Neutrophil (primary cell): Measurements from ENCODE around the gene P2RX2.

ENCODE experiments used
- H3K27ac ChIP-seq: fragments of 200-600 bp; sonication (generic); 2 replicates; pipeline ENCODE4 v1.5.1; 2016; ENCODE audit warnings: mild to moderate bottlenecking, moderate library complexity
- H3K27me3 ChIP-seq: fragments of 200-600 bp; sonication (generic); 2 replicates; pipeline ENCODE4 v1.6.0; 2016; ENCODE audit warnings: mild to moderate bottlenecking
- H3K36me3 ChIP-seq: fragments of 200-600 bp; sonication (generic); 2 replicates; pipeline ENCODE4 v1.5.1; 2017
- H3K4me1 ChIP-seq, 2 experiments: fragments of 200-600 bp in 1 of 2; sonication (generic) in 1 of 2; 1 replicate in 1 of 2; 2 replicates in 1 of 2; pipeline versions ENCODE4 v1.5.1 to v1.6.1; 2013 to 2016; ENCODE audit warnings: low read depth in 1 of 2, low read length in 1 of 2, mild to moderate bottlenecking in 1 of 2, moderate library complexity in 1 of 2; ENCODE audit not compliant: control insufficient read depth in 1 of 2, insufficient read depth in 1 of 2
- H3K4me3 ChIP-seq, 2 experiments: fragments of 200-600 bp in 1 of 2; sonication (generic) in 1 of 2; 1 replicate in 1 of 2; 2 replicates in 1 of 2; pipeline ENCODE4 v1.5.1; 2013 to 2016; ENCODE audit warnings: low read depth in 1 of 2, low read length in 1 of 2, mild to moderate bottlenecking in 1 of 2, moderate library complexity in 1 of 2
- H3K9me3 ChIP-seq: fragments of 200-600 bp; sonication (generic); 2 replicates; pipeline ENCODE4 v1.5.1; 2016
- TF ChIP-seq, protein P1 (sequence below): fragments of 200-600 bp; sonication (generic); IDR thresholded peaks from 2 replicates; pipeline ENCODE4 v1.5.1; 2016; ENCODE audit warnings: antibody characterized with exemption

Gene P2RX2

DNA sequence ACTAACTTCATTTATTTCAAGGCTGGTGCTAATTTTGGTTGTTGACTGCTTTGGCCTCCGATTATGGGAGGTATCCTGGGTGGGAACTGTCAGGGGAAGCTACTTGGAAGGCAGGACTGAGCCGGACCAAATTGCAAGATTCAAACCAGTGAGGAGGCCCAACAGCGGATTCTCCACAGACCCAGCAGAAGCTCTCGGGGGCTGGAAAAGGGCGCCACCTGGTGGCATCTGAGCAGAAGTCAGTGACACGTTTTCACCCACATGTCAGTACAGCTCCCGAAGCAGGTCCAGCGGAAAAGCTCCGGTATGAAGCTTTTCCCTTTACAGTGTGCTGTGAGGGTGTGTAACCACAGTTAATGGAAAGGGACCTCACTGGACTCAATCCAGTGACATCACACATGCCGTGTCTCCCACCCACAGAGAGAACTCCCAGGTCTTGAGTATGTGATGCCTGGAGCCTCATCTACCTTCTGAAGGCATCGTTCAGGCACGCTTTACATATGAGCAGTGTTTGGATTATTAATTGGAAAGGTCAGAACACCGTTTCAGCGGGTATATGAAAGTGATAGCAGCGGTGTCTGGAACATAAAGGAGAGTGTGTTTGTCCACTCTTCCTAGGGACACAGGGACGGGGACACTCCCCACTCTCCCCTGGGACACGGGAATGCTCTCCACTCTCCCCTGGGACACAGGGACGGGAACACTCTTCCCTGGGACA is 3.6 kb upstream of the P2RX2 start:
- H3K4me1 ChIP-seq, result no peaks in the 10 kb centered on the region
- H3K9me3 ChIP-seq, result peaks cover 23% of the 10 kb centered on the region
- H3K4me3 ChIP-seq, result no peak overlapping the region
- no peaks in the 10 kb centered on the region for H3K36me3 ChIP-seq
- H3K27ac ChIP-seq, result no peak overlapping the region
- TF ChIP-seq, protein P1, sequence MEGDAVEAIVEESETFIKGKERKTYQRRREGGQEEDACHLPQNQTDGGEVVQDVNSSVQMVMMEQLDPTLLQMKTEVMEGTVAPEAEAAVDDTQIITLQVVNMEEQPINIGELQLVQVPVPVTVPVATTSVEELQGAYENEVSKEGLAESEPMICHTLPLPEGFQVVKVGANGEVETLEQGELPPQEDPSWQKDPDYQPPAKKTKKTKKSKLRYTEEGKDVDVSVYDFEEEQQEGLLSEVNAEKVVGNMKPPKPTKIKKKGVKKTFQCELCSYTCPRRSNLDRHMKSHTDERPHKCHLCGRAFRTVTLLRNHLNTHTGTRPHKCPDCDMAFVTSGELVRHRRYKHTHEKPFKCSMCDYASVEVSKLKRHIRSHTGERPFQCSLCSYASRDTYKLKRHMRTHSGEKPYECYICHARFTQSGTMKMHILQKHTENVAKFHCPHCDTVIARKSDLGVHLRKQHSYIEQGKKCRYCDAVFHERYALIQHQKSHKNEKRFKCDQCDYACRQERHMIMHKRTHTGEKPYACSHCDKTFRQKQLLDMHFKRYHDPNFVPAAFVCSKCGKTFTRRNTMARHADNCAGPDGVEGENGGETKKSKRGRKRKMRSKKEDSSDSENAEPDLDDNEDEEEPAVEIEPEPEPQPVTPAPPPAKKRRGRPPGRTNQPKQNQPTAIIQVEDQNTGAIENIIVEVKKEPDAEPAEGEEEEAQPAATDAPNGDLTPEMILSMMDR, result peak; percentile 60
- peaks cover 99% of the 10 kb centered on the region for H3K27me3 ChIP-seq

DNA sequence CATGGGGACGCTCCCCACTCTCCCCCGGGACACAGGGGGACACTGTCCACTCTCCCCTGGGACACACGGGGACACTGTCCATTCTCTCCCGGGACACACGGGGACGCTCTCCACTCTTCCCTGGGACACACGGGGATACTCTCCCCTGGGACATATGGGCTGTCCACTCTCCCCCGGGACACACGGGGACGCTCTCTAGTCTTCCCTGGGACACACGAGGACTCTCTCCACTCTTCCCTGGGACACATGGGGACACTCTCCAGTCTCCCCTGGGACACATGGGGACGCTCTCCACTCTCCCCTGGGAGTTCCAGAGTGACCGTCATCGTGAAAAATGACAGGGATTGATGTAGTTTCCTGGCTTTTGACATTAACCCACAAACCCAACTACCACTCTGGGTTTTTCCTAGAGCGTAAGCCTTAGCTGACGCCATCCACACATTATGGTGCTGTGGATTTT is 3.0 kb upstream of the P2RX2 start:
- H3K4me3 ChIP-seq, result no peak overlapping the region

DNA sequence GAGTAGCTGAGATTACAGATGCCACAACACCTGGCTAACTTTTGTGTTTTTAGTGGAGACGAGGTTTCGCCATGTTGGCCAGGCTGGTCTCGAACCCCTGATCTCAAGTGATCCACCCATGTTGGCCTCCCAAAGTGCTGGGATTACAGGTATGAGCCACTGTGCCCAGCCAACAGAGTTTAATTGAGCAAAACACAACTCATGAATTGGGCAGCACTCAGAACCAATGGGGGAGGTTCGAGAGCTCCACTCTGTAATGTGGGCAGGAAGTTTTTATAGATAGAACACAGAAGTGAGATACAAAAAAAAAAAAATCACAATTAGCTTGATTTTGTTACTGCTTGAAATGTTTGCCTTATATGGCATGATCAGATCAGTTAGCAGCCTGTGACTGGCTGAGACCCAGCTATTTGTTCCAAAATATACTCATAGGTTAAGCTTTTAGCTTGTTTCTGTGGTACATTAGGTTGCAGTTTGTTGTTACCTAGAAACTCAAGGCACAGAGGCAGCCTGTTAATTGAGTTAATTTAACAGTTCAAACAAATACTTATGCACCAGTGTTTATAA is 1.4 kb upstream of the P2RX2 start:
- H3K4me1 ChIP-seq, result no peaks in the 10 kb centered on the region
- no peak overlapping the region for H3K4me3 ChIP-seq
- H3K27me3 ChIP-seq, result peaks cover 90% of the 10 kb centered on the region
- peaks cover 23% of the 10 kb centered on the region for H3K9me3 ChIP-seq
- H3K36me3 ChIP-seq, result no peaks in the 10 kb centered on the region
- H3K27ac ChIP-seq, result no peak overlapping the region
- TF ChIP-seq, protein P1, result no peak

More for the DNA sequence above, 3.0 kb upstream of the P2RX2 start:
- TF ChIP-seq, protein P1, result no peak
- Histone ChIP-seq H3K36me3 (no peaks in the 10 kb centered on the region), H3K9me3 (peaks cover 23% of the 10 kb centered on the region), H3K4me1 (no peaks in the 10 kb centered on the region), H3K27ac (no peak overlapping the region), H3K27me3 (peaks cover 99% of the 10 kb centered on the region)

DNA sequence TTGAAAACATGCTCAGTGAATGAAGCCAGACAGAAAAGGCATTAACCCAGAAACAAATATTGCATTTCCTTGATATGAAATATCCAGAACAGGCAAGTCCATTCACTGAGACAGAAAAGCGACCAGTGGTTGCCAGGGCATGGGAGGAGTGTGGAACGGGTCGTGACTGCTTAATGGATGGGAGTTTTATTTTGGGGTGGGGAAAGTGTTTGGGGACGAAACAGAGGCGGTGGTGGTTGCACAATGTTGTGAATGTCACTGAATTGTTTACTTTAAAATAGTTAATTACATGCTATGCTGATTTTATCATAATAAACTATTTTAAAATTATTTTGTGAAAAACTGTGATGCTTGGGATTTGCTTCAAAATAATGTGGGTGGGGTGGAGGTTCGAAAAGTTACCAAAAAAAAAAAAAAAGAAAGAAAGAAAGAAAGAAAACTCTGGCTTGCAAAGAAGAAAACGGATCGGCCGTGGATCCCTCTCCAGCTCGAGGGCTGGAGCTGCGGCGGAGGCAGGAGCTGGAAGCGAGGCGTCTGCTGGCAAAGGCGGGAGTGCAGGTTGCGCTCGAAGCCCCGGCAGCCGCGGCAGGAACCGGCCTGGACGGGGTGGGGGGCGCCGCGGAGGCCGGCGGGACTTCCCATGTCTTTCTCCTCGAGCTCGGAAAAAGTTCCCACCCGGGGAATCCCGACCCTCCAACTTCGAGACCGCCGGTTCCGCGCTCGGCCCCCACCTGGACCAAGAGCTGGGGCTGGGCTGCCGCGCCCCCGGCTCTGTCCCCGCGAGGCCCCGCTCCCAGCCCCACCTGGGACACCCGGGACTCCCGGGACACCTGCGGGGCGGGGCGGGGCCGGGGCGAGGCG is 524 bp upstream of the P2RX2 start:
- Histone ChIP-seq H3K4me3 (no peak overlapping the region), H3K27me3 (peaks cover 83% of the 10 kb centered on the region), H3K36me3 (no peaks in the 10 kb centered on the region), H3K27ac (no peak overlapping the region), H3K4me1 (no peaks in the 10 kb centered on the region), H3K9me3 (peaks cover 23% of the 10 kb centered on the region)
- TF ChIP-seq, protein P1, result no peak

DNA sequence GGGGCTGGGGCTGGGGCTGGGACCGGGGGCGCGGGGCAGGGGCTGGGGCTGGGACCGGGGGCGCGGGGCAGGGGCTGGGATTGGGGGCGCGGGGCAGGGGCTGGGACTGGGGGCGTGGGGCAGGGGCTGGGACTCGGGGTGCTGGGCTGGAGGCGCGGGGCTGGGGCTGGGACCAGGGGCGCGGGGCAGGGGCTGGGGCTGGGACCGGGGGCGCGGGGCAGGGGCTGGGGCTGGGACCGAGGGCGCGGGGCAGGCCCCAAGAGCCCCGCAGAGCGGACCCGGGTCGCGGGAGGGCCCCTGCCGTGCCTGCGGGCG is 452 bp downstream of the P2RX2 start:
- peaks cover 74% of the 10 kb centered on the region for H3K27me3 ChIP-seq
- TF ChIP-seq, protein P1, result no peak
- H3K36me3 ChIP-seq, result peaks cover 10% of the 10 kb centered on the region
- H3K27ac ChIP-seq, result no peak overlapping the region
- peaks cover 23% of the 10 kb centered on the region for H3K9me3 ChIP-seq
- H3K4me1 ChIP-seq, result no peaks in the 10 kb centered on the region
- H3K4me3 ChIP-seq, result no peak overlapping the region
